MV-4-11 (cell line): Measurements from ENCODE around the gene PHACTR3.

Experiments
- DNase-seq: peaks from one replicate; lab custom pipeline; 2025; lab: John Stamatoyannopoulos, UW

The PHACTR3 gene

GRCh38 chr20:59794555-59794954 lies 190.2 kb downstream of the PHACTR3 start:
- DNase-seq: no peak

- DNase-seq: no peak
Observed at GRCh38 chr20:59800309-59800708, 196.0 kb downstream of the PHACTR3 start.

GRCh38 chr20:59802018-59802417 lies 197.7 kb downstream of the PHACTR3 start:
- no peak for DNase-seq

- DNase-seq: no peak
Observed at GRCh38 chr20:59802471-59803221, 198.3 kb downstream of the PHACTR3 start.

GRCh38 chr20:59804347-59804746 lies 200.0 kb downstream of the PHACTR3 start:
- DNase-seq: no peak

GRCh38 chr20:59804871-59805665 lies 200.7 kb downstream of the PHACTR3 start:
- no peak for DNase-seq

- DNase-seq: no peak
Observed at GRCh38 chr20:59805786-59806577, 201.6 kb downstream of the PHACTR3 start.

- no peak for DNase-seq
Observed at GRCh38 chr20:59806578-59806975, 202.2 kb downstream of the PHACTR3 start.

- DNase-seq: no peak
Observed at GRCh38 chr20:59807909-59808728, 203.8 kb downstream of the PHACTR3 start.

- DNase-seq: peak; percentile 31
Observed at GRCh38 chr20:59808729-59809381, 204.5 kb downstream of the PHACTR3 start.

GRCh38 chr20:59809630-59810448 lies 205.5 kb downstream of the PHACTR3 start:
- DNase-seq: no peak

- no peak for DNase-seq
Observed at GRCh38 chr20:59810449-59811187, 206.3 kb downstream of the PHACTR3 start.

- no peak for DNase-seq
Observed at GRCh38 chr20:59811681-59812171, 207.4 kb downstream of the PHACTR3 start.

- DNase-seq: no peak
Observed at GRCh38 chr20:59812286-59813125, 208.2 kb downstream of the PHACTR3 start.

- DNase-seq: no peak
Observed at GRCh38 chr20:59813126-59813947, 209.0 kb downstream of the PHACTR3 start.

- no peak for DNase-seq
Observed at GRCh38 chr20:59813948-59814839, 209.9 kb downstream of the PHACTR3 start.
